ENCODE data around the gene CADPS2. TPM values are rescaled to one million over a fixed set of nuclear protein-coding genes. Genes with fewer than 3 reads are reported as not detected.

Gene CADPS2
- total RNA-seq, 2 donors from 2014 or later = 31.9 to 63.9 TPM

DNA sequence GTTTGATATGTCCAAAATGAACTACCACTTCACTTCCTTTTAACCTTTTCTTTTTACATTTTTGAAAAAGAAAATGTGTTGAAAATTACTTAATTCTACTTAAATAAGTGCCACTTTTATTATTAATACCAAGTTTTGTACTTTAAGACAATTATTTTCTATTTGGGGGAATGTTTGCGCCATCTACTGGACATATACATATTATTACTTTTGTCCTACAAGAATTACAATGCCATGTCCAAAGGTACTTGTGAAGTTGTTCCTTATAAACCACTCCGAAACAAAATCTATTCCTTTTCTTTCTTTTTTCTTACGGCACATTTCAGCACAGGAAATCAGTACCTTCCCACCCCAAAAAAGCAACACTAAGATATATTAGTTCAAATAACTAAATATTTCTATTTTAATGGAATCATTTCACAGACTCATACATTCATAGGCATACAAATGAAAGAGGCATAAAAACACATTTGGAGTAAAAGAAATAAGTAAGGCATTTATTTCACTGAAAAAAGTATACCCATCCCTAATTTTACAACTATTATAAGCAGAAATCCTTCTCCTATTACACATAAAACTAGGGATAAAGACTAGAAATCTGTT is 357.3 kb downstream of the CADPS2 start:
- no peak for DNase-seq
- no peaks in the 10 kb centered on the region for H3K4me1 ChIP-seq
- intact Hi-C loops (cut with DNase I) = loop anchor here (10.0 kb wide), 1 partner anchor 304 kb away; no protein-coding TSS in a partner anchor
- H3K4me3 ChIP-seq = no peak overlapping the region
- H3K36me3 ChIP-seq (replicated peaks in 1 of 2; ENCODE audit: insufficient read depth in 1 of 2, low read depth in 2 of 2) = no peaks in the 10 kb centered on the region
- WGBS, 2 donors = 16 to 25% methylated on average over 3 of the region's 3 CpGs
- H3K27ac ChIP-seq = no peak overlapping the region
- no peak for ATAC-seq
- no peaks in the 10 kb centered on the region for H3K27me3 ChIP-seq
- H3K9me3 ChIP-seq = no peaks in the 10 kb centered on the region
- TF ChIP-seq, protein P1, sequence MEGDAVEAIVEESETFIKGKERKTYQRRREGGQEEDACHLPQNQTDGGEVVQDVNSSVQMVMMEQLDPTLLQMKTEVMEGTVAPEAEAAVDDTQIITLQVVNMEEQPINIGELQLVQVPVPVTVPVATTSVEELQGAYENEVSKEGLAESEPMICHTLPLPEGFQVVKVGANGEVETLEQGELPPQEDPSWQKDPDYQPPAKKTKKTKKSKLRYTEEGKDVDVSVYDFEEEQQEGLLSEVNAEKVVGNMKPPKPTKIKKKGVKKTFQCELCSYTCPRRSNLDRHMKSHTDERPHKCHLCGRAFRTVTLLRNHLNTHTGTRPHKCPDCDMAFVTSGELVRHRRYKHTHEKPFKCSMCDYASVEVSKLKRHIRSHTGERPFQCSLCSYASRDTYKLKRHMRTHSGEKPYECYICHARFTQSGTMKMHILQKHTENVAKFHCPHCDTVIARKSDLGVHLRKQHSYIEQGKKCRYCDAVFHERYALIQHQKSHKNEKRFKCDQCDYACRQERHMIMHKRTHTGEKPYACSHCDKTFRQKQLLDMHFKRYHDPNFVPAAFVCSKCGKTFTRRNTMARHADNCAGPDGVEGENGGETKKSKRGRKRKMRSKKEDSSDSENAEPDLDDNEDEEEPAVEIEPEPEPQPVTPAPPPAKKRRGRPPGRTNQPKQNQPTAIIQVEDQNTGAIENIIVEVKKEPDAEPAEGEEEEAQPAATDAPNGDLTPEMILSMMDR (IDR thresholded peaks at IDR 0.05) = peak; percentile 34 to 59 (median 54)
- no peak for TF ChIP-seq POLR2A (IDR thresholded peaks at IDR 0.05)

DNA sequence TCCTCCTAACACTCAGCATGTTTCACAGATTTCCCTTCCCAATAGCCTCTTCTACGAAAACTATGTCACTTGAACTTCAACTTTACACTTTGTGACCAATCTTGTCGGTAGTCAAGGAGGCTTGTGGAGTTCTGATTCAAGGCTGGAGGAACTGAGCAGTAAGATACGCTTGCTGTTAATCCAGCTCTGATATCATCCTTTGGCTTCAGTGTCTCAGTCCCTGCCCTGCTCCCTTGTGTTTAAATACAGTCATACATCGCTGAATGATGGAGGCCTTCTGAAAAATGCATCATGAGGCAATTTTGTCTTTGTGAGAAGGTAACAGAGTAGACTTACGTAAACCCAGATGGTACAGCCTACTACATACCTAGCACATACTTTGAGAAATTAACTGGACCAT is 360.9 kb downstream of the CADPS2 start:
- no peak for ATAC-seq
- intact Hi-C loops (cut with DNase I) = loop anchor here (10.0 kb wide), 1 partner anchor 301 kb away; no protein-coding TSS in a partner anchor
- Histone ChIP-seq H3K27ac (no peak overlapping the region), H3K36me3 (replicated peaks in 1 of 2; ENCODE audit: insufficient read depth in 1 of 2, low read depth in 2 of 2) (no peaks in the 10 kb centered on the region), H3K27me3 (no peaks in the 10 kb centered on the region), H3K4me1 (no peaks in the 10 kb centered on the region), H3K9me3 (no peaks in the 10 kb centered on the region), H3K4me3 (no peak overlapping the region)
- DNase-seq = no peak
- TF ChIP-seq, protein P1 (IDR thresholded peaks at IDR 0.05) = no peak
- no peak for TF ChIP-seq POLR2A (IDR thresholded peaks at IDR 0.05)
- WGBS, 2 donors = 83 to 98% methylated on average over 5 of the region's 5 CpGs

GRCh38 chr7:122521767-122522166 is 364.5 kb downstream of the CADPS2 start:
- H3K4me1 ChIP-seq = no peaks in the 10 kb centered on the region
- ATAC-seq (no peak), DNase-seq (no peak)
- H3K4me3 ChIP-seq = no peak overlapping the region
- no peaks in the 10 kb centered on the region for H3K27me3 ChIP-seq
- no peak overlapping the region for H3K27ac ChIP-seq
- TF ChIP-seq, protein P1 (IDR thresholded peaks at IDR 0.05) = no peak
- TF ChIP-seq POLR2A (IDR thresholded peaks at IDR 0.05) = no peak
- H3K36me3 ChIP-seq (replicated peaks in 1 of 2; ENCODE audit: insufficient read depth in 1 of 2, low read depth in 2 of 2) = no peaks in the 10 kb centered on the region
- no peaks in the 10 kb centered on the region for H3K9me3 ChIP-seq
- intact Hi-C loops (cut with DNase I) = loop anchor here (10.0 kb wide), 1 partner anchor 297 kb away; no protein-coding TSS in a partner anchor

DNA sequence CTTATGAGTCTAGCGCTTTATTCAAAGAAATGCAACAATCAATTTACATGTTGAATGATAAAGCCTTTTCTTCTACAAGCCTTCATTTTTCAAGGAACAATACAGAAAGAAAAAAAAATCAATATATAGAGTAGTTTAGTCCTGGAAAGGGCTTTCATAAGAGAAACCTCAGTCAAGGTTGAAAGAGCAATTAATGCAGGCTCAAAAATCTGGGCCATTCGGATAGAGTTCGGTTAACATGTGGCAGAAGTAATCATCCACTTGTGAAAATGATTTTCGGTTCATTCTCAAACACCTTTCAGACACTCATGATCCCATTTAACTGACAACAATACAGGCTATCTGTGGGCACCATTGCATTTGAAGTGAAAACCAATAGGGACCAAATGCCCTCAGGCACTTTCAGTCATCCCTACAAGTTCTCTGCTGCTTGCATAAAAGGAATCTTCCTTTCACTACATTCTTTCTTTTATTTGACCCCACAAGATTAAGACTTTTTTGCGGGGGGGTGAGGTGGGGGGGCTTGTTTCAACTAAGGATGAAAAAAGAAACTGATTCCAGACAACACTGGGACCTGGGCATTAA is 365.2 kb downstream of the CADPS2 start:
- intact Hi-C loops (cut with DNase I) = loop anchor here (10.0 kb wide), 1 partner anchor 296 kb away; no protein-coding TSS in a partner anchor
- H3K27me3 ChIP-seq = no peaks in the 10 kb centered on the region
- 67 to 73% methylated on average over 5 of the region's 5 CpGs for WGBS, 2 donors

More for the DNA sequence above, 365.2 kb downstream of the CADPS2 start:
- TF ChIP-seq, protein P1 (IDR thresholded peaks at IDR 0.05) = no peak
- no peak for TF ChIP-seq POLR2A (IDR thresholded peaks at IDR 0.05)
- ATAC-seq = no peak
- Histone ChIP-seq H3K36me3 (replicated peaks in 1 of 2; ENCODE audit: insufficient read depth in 1 of 2, low read depth in 2 of 2) (no peaks in the 10 kb centered on the region), H3K4me3 (no peak overlapping the region), H3K9me3 (no peaks in the 10 kb centered on the region), H3K27ac (no peak overlapping the region), H3K4me1 (no peaks in the 10 kb centered on the region)
- DNase-seq = no peak

Data from body of pancreas (tissue), 4 donors.